C4-2B (cell line): Measurements from ENCODE around the gene PTGDS.

Experiments
- ZFX ChIP-seq: fragments of 450-650 bp; IDR thresholded peaks from 2 replicates; pipeline ENCODE4 v1.6.1; 2017
- TF ChIP-seq, protein P1 (sequence below): fragments of 450-650 bp; conservative IDR thresholded peaks from 2 replicates; pipeline ENCODE4 v1.5.1; 2017; ENCODE audit warnings: mild to moderate bottlenecking

DNA sequence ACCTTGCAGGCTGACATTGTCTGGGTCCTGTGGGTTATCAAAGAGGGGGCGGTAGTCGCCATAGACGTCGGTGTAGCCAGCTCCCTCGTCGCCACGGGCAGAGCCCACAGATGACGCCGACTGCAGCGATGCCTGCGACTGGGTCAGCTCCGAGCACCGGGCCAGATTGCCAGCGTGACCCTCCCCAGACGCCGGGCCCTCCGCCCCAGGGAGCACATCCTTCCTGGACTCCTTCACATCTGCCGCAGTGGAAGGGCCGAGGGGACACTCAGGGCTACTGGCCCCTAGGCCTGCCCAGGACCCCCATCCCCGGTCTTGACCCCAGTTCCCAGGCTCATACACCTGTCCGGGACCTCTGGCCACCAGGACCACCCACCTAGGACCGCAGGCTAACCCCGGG lies 36.9 kb downstream of the PTGDS start:
- TF ChIP-seq, protein P1, sequence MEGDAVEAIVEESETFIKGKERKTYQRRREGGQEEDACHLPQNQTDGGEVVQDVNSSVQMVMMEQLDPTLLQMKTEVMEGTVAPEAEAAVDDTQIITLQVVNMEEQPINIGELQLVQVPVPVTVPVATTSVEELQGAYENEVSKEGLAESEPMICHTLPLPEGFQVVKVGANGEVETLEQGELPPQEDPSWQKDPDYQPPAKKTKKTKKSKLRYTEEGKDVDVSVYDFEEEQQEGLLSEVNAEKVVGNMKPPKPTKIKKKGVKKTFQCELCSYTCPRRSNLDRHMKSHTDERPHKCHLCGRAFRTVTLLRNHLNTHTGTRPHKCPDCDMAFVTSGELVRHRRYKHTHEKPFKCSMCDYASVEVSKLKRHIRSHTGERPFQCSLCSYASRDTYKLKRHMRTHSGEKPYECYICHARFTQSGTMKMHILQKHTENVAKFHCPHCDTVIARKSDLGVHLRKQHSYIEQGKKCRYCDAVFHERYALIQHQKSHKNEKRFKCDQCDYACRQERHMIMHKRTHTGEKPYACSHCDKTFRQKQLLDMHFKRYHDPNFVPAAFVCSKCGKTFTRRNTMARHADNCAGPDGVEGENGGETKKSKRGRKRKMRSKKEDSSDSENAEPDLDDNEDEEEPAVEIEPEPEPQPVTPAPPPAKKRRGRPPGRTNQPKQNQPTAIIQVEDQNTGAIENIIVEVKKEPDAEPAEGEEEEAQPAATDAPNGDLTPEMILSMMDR = no peak
- TF ChIP-seq ZFX = no peak
